ENCODE results near the gene TNS3. TPM values are rescaled to one million over a fixed set of nuclear protein-coding genes. Genes with fewer than 3 reads are reported as not detected.
"Not testable (repeated sequence)": the region's sequence is repeated elsewhere in the genome, so short reads cannot be mapped to it uniquely, and the experiment has no call there.

Gene TNS3
- total RNA-seq, 1 donor from 2014 or later: 210 TPM

DNA sequence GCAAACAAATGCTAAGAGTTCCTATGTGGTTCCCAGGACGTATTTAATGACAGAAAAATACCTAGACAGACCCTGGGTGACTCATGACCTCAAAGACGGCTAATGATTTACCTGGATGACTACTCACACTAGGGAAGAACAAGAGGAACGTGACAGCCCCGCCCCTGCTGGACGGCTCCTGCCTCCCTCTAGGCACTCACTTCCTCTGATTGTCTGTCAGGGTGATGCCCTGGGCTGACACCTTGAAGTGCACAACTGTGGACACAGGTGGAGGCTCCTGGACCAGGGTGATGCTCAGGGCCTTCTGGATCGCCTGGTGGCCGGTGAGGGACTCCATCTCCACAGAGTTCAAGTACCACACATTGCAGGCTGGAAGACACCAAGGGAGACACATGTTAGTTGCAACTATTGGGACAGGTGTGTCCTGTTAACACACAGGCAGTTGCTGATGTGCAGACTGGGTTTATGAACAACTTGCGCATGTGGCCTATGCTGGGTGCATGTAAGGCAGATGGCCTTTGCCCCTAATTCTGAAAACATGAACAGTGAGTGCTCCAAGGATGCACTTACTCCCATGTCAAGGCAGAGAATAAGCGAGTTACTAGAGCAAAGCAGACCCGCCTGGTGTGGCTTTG, 298.3 kb downstream of the TNS3 start:
- DNase-seq (ENCODE audit: low read depth): peak; percentile 97

DNA sequence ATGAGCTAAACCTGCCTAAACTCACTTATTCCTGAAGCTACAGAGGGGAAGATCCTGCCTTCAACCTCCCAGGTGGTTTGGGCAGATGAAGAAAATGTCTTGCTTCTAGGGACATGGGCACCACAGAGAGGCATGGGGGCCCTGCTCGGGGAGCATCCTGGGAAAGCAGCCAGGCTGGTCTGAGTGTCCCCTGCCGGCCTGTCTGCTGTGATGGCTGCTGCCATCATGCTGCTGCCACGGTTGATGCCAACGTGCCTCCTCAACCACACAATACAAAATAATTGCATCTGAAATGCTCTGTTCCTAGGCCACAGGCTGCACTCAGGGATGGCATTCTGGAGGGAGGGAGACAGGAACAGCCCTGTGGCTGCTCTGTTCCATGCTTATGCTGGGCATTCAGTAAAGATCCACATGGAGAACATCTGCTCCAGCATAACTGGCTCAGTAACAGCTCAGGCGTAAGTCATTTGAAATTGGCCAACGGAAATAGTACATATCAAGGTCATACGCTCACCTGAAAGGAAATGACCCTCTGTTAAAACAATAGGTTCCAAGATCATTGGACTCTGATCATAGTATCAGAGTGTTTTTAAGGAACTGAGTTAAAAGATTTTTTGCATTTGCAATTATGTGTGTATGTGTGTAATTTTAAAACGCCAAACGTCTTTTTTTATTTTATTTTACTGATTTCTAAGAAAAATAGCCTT, 299.0 kb downstream of the TNS3 start:
- peak; percentile 7 for DNase-seq (ENCODE audit: low read depth)

DNA sequence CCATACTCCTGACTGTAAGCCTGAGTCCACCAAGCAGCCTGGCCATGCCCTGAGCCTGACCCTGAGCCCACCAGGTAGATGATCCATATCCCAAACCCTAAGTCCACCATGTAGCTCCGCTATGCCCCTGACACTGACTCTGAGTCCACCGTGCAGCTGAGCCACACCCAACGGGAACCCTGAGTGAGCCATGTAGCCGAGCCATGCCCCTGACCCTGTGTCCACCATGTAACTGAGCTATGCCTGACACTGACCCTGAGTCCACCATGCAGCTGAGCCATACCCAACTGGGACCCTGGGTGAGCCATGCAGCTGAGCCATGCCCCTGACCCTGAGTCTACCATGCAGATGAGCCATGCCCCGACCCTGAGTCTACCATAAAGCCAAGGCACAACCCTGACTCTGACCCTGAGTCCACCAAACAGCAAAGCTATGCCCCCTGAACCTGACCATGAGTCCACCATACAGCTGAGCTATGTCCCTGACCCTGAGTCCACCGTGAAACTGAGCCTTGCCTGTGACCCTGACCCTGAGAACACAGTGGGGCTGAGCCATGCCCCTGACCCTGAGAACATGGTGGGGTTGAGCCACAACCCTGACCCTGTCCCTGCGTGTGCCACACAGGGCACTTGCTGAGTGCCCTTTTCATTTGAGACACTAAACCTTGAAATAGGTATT, 299.8 kb downstream of the TNS3 start:
- DNase-seq (ENCODE audit: low read depth): no peak

DNA sequence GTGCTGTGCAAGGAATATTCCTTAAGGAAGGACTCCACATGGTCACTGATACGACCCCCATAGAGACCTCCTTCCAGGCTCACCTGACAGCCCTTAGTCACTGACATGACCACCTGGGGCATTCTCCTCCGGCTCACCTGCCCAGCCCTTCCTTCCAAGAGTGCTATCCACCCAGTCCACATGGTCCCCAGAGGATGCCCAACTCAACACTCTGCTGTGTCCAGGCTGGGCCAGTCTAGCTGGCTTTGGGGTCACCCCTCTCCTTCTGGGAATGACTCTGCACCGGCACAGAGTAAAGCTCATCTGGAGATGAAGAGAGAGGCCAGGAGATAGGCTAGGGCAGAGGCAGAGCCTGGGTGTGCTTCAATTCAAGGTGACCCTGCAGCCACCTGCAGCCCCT, 300.8 kb downstream of the TNS3 start:
- DNase-seq (ENCODE audit: low read depth): no peak

DNA sequence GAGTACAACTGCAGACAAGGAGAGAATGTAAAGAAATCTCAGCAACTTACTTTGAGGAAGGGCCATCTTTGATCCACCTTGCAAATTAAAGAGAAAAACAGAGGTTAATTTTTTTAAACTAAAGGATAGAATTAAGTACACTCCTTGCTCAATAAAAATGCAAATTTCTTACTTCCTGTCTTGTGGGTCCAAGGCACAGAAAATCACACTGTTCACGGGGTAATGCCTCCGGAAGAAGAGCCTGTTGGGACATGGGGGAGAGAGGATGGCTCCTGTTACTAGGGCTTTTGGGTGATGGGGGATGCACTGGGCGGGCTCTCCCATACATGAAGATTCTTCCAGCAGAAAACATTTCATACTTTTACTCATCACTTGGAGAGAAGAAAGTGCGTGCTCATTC, 301.8 kb downstream of the TNS3 start:
- DNase-seq (ENCODE audit: low read depth): no peak

DNA sequence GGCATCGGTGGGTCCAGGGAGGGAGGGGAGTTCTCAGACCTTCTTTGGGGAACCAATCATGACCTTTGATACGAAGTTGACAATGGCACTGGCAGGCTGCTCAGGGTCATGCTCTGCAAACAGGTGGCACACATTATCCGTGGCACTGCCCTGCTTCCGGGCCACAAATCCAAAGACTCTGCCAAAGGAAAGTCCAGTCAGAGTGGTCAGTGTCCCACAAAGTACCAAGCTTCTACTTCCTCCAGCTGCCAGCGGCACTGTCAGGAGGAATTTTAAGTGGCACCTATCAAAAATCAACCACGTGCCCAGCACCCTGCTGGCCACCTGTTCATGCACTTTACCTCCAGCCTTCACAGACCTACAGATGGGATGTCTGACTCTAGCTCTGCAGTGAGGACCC, 303.9 kb downstream of the TNS3 start:
- no peak for DNase-seq (ENCODE audit: low read depth)

DNA sequence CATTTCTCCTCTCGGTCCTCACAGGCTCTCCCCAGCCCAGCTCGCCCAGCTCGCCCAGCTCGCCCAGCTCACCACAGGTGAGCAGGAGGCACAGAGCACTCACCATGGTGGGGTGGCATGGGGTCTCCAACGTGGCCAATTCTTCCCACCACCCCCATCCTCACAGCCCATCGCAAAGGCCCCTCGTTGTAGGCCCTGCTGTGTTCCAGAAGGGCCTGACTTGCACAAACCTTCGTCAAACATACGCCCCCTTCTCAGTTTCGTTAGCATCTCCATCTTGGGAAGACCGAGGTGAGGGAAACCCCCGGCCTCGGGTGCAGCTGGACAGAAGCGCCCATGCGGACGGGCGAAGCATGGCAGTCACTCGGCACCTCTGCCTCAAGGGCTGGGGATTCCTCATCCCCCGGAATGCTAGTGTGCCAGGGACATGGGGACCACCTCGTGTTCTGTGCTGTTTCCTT, 304.6 kb downstream of the TNS3 start:
- DNase-seq (ENCODE audit: low read depth): no peak

DNA sequence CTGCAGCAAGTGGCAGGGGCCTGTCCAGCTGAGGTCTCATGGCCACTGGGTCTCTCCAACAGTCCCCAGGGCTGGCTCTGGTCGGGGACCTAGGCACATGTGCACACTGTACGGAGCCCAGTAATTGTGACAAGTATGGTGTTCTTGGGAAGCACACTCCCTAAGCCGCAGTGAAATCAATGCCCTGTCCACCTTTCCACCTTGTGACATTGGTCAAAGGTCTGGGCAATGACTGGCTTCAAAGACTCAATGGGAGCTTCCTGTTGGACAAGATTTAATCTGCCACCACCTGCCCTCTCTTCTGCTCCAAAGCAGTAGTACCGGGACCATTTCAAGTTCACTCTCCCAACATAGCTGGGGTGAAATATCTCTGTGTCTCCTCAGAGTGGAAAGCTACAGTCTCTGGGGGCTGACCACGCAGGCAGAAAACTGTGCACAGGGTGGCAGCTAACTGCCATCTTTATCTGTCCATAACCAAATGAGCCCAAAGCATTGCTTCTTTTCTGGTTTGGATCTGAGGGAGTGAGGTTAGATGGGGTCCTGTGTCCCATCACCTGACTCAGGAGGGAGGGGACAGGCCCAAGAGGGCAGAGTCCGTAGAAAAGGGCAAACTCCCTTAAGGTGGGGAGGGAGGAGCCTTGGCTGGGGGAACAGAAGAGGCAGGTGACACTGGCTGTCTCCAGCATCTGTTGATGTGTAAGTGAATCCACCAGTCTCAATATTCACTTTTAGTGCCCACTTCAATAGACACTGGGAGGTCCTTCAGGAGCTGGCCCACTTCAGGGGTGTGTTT, 307.7 kb downstream of the TNS3 start:
- DNase-seq (ENCODE audit: low read depth): no peak

DNA sequence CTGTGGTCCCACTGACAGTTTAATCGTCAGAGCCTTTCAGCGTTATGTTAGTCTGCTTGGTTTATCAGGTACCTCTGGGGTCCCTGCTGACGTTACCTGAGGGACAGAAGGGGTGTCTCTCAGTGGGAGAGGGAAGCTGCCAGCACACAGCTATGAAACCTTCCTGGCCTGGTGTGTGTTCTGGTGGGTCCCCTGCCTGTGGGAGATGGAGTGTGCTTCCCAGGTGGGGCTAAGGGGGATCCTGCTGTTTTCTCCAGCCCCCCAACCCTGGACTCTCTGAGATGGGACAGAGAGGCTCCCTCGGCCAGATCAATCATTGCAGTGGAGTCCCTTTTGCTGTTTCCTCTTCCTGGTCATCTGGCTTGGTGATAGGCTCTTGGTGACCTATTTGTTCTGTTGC, 308.8 kb downstream of the TNS3 start:
- DNase-seq (ENCODE audit: low read depth): no peak

DNA sequence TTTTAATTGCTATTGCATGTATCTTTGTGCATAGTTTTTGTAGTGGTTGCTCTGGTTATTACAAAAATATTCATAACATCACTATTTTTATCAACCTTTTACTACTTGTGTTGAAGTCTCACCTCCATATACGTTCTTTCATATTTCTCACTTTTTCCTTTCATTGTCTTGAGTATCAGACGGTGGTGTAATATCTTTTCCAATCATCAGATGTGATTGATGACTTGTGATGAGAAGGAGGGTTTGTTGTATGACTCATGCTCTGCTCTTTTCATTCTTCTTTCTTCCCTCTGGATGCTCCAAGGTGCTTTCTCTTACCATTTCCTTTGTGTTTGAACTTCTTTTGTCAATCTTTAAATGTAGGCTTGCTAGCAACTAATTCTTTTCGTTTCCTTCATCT, 310.2 kb downstream of the TNS3 start:
- DNase-seq (ENCODE audit: low read depth): peak; percentile 15

DNA sequence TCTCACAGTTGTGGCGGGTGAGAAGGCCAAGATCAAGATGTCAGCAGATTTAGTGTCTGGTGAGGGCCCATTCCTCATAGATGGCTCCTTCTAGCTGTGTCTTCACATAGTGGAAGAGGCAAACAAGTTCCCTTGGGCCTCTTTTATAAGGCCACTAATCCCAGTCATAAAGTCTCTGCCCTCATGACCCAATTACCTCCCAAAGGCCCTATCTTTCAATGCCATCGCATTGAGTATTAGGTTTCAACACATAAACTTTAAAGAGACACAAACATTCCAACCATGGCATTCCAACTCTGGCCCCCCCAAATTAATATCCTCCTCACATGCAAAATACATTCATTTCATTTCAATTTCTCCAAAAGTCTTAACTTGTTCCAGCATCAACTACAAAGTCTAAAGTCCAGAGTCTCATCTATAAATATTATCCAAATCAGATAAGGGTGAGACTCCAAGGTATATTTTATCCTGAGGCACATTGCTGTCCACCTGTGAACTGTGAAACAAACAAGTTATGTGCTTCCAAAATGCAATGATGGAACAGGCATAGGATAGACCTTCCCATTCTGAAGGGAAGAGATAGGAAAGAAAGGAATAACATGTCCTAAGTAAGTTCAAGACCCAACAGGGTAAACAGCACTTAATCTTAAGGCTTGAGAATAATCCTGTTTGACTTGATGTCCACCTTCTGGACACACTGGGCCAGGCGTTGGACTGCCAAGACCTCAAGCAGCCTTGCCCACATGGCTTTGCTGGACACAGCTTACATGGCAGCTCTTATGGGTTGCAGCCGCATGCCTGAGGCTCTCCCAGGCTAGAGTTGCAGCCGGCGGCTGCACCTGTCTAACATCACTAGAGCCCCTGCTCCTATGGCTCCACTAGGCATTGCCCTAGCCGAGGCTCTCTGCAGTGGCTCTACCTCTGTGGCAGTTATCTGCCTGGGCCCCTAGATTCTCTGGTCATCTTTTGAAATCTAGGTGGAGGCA, 312.8 kb downstream of the TNS3 start:
- DNase-seq (ENCODE audit: low read depth): no peak

DNA sequence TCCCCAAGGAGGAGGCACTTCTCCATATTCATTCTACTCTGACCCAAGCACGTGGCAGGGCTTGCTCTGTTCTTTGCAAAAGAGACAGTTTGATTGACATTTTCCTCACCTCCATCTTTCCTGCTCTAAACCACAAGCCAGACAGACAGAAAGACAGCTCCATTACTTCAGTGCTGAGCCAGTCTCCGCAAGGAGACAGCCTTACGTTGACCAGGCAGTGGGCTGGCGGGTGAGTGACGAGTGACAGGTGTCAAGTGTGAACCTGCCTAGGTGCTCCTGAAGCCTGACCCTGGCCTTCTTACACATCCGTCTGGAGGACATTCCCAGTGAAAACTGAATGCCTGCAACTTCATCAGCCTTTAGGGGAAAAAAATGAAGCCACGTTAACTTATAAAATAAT, 314.6 kb downstream of the TNS3 start:
- DNase-seq (ENCODE audit: low read depth): no peak

DNA sequence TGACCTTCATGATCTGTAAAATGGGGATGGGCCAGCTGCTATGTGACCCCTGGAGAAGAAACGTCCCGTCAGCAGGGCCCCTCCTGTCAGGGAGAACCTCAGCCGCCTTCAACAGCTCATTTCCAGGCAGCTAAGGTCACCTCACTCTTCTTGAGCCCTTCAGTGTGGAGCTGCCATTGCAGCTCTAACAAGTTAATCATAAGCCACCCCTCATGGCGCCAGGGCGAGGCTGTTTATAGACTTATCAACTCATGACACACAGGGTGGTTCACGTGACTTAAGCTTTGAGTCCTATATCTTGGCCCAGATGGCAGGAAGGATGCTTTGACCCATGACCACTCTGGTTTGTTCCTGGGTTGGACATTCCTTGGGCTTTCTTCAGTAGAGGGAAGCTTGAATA, 315.1 kb downstream of the TNS3 start:
- peak; percentile 96 for DNase-seq (ENCODE audit: low read depth)

DNA sequence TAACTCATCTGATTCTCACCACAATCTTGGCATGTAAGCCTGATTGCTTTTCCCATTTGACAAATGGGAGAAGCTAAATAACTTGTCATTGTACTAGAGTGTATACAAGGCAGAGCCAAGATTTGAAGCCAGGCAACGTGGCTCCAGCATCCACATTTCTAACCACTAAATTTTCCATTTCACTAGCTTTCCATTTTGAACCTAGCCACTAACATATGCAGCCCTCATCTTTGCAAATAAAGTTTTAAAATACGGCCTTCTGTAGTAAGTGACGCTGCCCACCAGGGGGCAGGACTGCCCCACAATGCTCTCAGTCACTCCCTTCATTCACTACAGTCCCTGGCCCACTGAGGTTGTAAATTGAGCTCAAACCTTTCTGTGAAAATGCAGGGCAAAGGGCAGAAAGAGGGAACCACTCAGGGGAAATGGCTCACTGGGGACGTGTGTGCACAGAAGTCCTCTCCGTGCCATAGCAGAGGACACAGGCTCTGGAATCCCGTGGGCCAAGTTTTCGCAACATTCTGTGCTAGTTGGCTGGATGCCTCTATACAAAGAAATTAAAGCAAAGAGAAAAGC, 315.7 kb downstream of the TNS3 start:
- DNase-seq (ENCODE audit: low read depth): peak; percentile 82

DNA sequence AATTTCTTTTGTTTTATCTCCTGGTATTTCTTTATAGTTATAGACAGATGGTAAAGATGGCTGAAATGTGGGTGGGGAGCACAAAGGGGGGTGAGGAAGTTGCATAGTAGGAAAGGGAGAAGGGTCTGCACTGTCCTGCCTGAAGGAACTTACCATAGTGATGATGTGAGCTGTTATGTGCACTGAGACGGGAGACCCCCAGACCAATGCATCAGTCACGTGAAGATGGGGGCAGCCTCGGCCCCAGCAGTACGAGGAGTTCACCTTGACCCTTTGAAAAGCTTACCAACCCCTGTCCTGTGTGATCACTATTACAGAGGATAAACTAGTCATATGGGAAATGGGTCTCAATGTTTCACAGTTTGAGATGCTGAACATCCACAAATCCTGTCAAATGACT, 316.3 kb downstream of the TNS3 start:
- DNase-seq (ENCODE audit: low read depth): no peak

DNA sequence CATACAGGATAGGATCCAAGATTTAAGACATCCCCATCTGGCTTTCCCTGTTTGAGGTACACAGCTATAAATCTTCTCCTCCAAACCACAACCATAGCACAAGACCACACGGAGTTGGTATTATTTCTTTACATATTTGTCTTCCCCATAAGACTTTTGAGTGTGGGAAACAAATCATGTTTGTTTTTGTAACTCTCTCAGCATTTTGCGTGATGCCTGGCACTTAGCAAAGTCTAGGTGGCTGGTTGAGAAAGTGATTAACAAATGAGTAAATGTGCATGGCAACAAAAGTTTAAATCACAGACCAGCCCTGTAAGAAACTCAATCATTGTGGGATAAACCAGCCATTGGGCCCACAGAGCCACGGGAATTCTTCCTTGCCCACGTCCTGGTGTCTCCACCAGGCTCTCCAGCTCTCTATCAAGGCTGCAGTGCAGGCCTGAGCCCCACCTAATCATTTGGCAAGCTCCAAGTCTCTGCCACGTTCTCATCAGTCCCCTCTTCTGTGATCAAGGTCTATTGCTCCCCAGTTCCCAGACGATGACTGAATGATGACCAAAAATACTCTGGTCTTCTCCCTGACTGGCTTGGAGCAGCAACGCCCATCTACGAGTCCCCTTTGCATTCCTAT, 317.8 kb downstream of the TNS3 start:
- no peak for DNase-seq (ENCODE audit: low read depth)

DNA sequence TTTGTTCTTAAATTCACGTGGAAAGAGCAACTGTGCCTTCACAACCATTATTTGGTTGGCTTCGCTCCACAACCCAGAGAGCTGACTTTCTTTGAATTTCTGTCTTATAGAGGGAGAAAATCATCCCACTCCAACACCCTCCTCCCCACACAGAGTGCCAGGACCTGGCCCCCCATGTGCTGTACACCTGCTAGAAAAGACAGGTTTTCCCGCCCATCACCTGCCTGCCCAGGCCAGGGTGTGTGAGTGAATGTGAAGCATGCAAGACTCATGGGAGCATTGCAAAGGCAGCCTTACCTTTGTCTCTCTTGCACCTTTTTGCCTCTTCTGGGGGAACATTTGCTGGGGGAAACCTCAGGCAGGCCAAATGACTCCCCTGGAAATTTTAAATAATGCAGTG, 319.0 kb downstream of the TNS3 start:
- DNase-seq (ENCODE audit: low read depth): no peak

DNA sequence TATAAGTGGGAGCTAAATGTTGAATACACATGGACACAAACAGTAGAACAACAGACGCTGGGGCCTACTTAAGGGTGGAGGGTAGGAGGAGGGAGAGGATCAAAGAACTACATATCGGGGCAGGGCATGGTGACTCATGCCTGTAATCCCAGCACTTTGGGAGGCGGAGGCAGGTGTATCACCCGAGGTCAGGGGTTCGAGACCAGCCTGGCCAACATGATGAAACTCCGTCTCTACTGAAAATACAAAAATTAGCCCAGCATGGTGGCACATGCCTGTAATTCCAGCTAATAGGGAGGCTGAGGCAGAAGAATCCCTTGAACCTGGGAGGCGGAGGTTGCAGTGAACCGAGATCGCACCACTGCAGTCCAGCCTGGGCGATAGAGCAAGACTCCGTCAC, 319.8 kb downstream of the TNS3 start:
- DNase-seq (ENCODE audit: low read depth): not testable (repeated sequence)

DNA sequence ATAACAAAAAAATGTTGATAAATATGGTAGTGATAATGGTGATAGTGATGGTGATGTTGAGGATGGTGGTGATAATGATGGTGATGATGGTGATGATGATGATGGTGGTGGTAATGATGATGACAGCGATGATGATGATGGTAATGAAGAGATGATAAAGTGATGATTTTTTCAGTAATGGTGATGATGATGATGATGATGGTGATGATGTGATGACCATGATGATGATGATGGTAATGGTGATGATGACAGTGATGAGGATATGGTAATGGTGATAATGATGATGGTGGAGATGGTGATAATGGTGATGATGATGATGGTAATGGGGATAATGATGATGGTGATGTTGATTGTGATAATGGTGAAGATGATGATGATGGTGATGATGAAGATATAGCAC, 321.6 kb downstream of the TNS3 start:
- DNase-seq (ENCODE audit: low read depth): no peak

DNA sequence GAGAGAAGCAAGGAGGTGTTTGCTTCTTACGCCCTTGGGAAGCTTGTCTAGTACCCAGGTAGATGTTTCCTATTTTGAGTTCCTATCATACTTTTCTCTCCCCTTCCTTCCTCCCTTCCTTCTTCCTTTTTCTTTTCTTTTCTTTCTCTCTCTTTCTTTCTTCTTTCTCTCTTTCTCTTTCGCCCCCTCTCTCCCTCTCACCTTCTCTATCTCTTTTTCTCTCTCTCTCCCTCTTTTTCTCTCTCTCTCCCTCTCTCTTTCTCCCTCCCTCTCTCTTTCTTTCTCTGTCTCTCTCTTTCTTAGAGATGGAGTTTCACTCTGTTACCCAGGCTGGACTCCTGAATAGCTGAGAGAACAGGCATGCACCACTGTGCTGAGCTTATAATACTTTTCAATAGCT, 322.2 kb downstream of the TNS3 start:
- DNase-seq (ENCODE audit: low read depth): no peak

All from renal cortical epithelial cell (primary cell).